Skeletal muscle tissue (tissue), 4 donors: ENCODE results near the gene RNF141. TPM values are rescaled to one million over a fixed set of nuclear protein-coding genes. Genes with fewer than 3 reads are reported as not detected.

ENCODE experiments used
- H3K27ac ChIP-seq: one replicate; pipeline ENCODE4 v1.7.0; 2013; ENCODE audit warnings: mild to moderate bottlenecking, low read depth, low read length, inconsistent platforms
- H3K27me3 ChIP-seq, 3 donors: one replicate each; pipeline ENCODE4 v1.7.0; 2013; ENCODE audit warnings: low read length in 3 of 3; ENCODE audit not compliant: control insufficient read depth in 3 of 3, insufficient read depth in 3 of 3
- H3K36me3 ChIP-seq, 3 donors: one replicate each; pipeline ENCODE4 v1.7.0; 2013; ENCODE audit warnings: low read length in 3 of 3; ENCODE audit not compliant: control insufficient read depth in 3 of 3, insufficient read depth in 3 of 3
- H3K4me1 ChIP-seq, 3 donors: one replicate each; pipeline ENCODE4 v1.7.0; 2013; ENCODE audit warnings: low read length in 3 of 3, mild to moderate bottlenecking in 3 of 3; ENCODE audit not compliant: control insufficient read depth in 3 of 3, insufficient read depth in 3 of 3
- H3K4me3 ChIP-seq, 3 donors: one replicate each; pipeline ENCODE4 v1.7.0; 2013; ENCODE audit warnings: low read length in 3 of 3
- H3K9ac ChIP-seq, 3 donors: one replicate each; pipeline ENCODE4 v1.7.0; 2013; ENCODE audit warnings: low read length in 3 of 3, mild to moderate bottlenecking in 3 of 3, moderate library complexity in 2 of 3, low read depth in 1 of 3
- H3K9me3 ChIP-seq, 3 donors: one replicate each; pipeline ENCODE4 v1.7.0; 2013; ENCODE audit warnings: low read length in 3 of 3; ENCODE audit not compliant: control insufficient read depth in 3 of 3
- total RNA-seq: library from RNA; depleted of rRNA; stranded (reverse); fragments of >200 nt; gene quantifications from one replicate; pipeline ENCODE4 v1.2.3, GENCODE V29; 2014
- donor health status: Osteomylitis.

The RNF141 gene
- total RNA-seq, 1 donor from 2014 or later, result 20.4 TPM

DNA sequence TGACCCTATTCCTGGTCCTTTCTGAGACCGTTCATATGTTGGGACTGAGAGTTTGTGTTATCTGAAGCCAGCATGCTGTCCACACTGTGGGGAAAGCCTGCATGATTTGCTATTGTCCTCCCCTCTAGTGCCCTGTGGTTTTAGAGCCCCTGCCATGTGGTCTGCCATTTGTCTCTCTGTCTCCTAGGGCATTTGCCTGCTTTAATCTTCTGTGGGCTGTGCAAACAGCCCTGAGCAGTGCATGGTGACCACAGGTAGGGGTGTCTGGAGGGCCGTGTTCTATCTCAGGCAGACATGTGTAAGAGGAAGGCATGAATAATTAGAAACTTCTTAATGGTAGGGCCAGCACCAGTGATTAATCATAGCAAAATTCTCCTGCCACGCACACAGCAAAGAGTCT, 62.9 kb downstream of the RNF141 start:
- no peak overlapping the region for H3K27ac ChIP-seq
- no peaks in the 10 kb centered on the region for H3K27me3 ChIP-seq
- peaks cover 0 to 33% (median 31%) of the 10 kb centered on the region in 3 donors for H3K4me1 ChIP-seq
- peaks cover 0 to 44% (median 19%) of the 10 kb centered on the region in 3 donors for H3K36me3 ChIP-seq
- H3K9ac ChIP-seq, result no peak overlapping the region
- no peaks in the 10 kb centered on the region for H3K9me3 ChIP-seq
- no peak overlapping the region for H3K4me3 ChIP-seq

DNA sequence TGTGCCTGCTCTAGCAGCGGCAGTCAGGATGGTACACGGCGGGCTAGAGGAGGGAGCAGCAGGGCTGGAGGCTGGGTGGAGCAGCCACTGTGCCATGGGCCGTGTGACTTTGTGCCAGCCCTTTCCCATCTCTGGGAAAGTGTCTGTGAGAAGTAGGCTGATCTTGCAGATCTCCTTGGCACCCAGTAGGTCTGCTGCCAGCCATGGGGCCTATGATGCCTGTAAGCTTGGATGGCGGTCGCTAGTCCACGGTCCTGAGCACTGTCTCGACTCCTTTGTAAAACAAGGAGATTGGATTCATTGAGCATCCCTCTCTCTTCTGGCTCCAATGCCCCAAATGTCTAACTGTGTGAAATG, 63.3 kb downstream of the RNF141 start:
- H3K27ac ChIP-seq, result no peak overlapping the region
- peaks cover 0 to 44% (median 15%) of the 10 kb centered on the region in 3 donors for H3K36me3 ChIP-seq
- no peak overlapping the region for H3K4me3 ChIP-seq
- no peaks in the 10 kb centered on the region for H3K27me3 ChIP-seq
- peaks cover 0 to 33% (median 31%) of the 10 kb centered on the region in 3 donors for H3K4me1 ChIP-seq
- no peaks in the 10 kb centered on the region for H3K9me3 ChIP-seq
- H3K9ac ChIP-seq, result no peak overlapping the region

DNA sequence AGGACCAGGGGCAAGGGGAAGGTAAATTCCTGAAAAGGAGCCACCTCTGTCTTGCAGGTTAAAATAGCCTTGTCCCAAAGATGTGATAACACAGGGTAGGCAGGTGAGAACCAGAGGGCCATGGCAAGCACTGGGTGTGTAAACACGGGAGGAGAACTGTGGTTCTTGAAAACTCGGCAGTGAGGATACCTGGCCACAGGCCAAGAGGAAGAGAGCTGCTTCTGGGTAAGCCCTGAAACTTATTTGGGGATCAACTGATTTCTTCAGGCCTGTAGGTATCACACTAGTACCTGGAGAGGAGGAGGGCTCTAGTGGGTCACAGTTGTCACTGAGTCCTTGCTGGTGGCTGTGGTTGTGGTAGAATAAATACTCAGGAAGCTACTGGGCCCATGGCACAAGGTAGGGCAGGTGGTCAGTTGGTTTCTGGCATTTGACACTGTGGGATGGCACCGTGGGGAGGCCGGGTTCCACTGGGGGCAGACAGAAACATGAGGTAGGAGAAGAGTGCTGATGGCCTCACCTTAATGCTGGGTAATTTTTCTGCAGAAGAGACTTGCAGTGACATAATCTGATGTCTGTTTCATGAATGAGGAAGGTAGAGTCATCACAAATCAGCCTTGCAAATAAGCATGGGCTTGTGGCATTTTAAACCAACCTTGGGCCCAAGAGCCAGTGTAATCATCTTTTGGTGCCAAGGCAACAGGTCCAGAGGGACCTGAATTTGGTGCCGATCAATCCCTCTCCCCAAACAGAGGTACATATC, 63.9 kb downstream of the RNF141 start:
- H3K27me3 ChIP-seq, result no peaks in the 10 kb centered on the region
- H3K36me3 ChIP-seq, result peaks cover 0 to 42% (median 14%) of the 10 kb centered on the region in 3 donors
- no peak overlapping the region for H3K9ac ChIP-seq
- H3K4me1 ChIP-seq, result peaks cover 0 to 33% (median 31%) of the 10 kb centered on the region in 3 donors
- H3K27ac ChIP-seq, result no peak overlapping the region
- no peak overlapping the region for H3K4me3 ChIP-seq
- H3K9me3 ChIP-seq, result no peaks in the 10 kb centered on the region

DNA sequence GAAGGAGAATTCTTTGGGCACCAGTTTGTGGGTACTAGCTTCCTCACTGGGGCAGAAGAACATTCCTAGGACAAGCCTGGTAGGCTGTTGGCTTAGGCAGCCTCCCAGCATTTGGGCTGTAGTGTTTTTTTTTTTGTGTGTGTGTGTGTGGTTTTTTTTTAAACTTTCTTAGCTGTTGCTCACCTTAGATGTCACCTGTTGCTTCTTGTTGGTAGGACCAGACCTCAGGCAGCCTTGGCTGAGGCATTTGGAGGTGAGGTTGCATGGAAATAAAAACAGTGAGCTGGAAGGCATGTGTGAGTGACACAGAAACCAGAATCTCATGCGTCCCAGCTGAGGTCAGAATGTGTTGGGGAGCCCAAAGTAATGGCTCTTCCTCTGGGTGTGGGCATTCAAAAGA, 64.6 kb downstream of the RNF141 start:
- H3K27ac ChIP-seq, result no peak overlapping the region
- no peaks in the 10 kb centered on the region for H3K27me3 ChIP-seq
- H3K36me3 ChIP-seq, result peaks cover 0 to 36% (median 11%) of the 10 kb centered on the region in 3 donors
- no peaks in the 10 kb centered on the region for H3K9me3 ChIP-seq
- no peak overlapping the region for H3K9ac ChIP-seq
- peaks cover 0 to 27% (median 26%) of the 10 kb centered on the region in 3 donors for H3K4me1 ChIP-seq
- no peak overlapping the region for H3K4me3 ChIP-seq

GRCh38 chr11:10474551-10474950, 66.4 kb downstream of the RNF141 start:
- peaks cover 0 to 30% (median 6%) of the 10 kb centered on the region in 3 donors for H3K36me3 ChIP-seq
- no peak overlapping the region for H3K27ac ChIP-seq

DNA sequence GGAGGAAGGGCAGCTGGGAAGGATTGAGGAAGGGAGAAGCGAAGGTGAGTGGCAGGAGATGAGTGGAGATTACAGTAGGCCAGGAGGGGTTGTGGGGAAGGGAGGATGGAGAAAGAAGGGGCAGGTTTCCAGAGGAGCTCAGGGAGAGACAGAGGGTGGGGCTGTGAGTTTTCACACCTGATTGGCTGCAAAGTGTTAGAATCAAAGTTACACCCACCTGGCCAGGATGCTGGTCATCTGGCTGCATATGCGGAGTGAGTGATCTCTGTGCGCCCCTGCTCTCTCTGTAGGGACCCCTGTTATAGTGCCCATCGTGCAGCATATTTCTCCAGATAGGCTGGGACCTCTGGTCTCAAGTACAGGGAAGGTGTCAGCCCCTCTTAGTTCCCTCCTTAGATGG, 67.6 kb downstream of the RNF141 start:
- Histone ChIP-seq H3K4me3 (no peak overlapping the region), H3K9me3 (no peaks in the 10 kb centered on the region), H3K4me1 (peaks cover 0 to 24% (median 17%) of the 10 kb centered on the region in 3 donors), H3K27me3 (no peaks in the 10 kb centered on the region), H3K36me3 (peaks cover 0 to 24% (median 4%) of the 10 kb centered on the region in 3 donors), H3K9ac (no peak overlapping the region), H3K27ac (no peak overlapping the region)

More at GRCh38 chr11:10474551-10474950, 66.4 kb downstream of the RNF141 start:
- no peaks in the 10 kb centered on the region for H3K9me3 ChIP-seq
- H3K27me3 ChIP-seq, result no peaks in the 10 kb centered on the region
- peaks cover 0 to 24% (median 22%) of the 10 kb centered on the region in 3 donors for H3K4me1 ChIP-seq
- no peak overlapping the region for H3K9ac ChIP-seq
- H3K4me3 ChIP-seq, result no peak overlapping the region

DNA sequence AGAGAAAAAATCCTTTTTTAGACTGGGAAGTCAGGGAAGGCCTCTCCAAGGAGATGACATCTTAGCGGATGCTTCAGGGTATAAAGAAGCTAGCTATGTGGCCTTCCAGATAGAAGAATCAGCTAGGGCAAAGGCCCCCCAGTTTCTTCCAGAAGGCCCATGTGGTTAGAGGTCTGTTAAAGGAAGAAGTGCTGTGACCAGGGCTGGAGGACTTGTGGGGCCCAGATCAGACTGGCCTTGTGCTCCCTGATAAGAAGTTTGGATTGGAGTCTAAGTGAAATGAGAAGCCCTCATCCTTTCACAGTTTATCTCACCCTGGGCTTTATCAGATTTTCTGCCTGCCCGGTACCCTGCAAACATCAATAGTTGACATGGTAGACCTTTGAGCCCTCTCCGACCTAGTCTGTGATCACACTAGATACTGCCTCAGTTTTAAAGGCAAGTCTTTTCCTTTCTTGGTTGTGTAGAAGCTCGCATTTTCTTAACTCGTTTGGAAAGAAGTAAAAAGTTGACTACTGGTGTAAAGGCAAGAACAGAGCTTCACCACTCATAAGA, 78.2 kb downstream of the RNF141 start:
- peaks cover 22 to 42% (median 26%) of the 10 kb centered on the region in 3 donors for H3K36me3 ChIP-seq
- no peaks in the 10 kb centered on the region for H3K9me3 ChIP-seq
- H3K27ac ChIP-seq, result no peak overlapping the region
- H3K4me1 ChIP-seq, result peaks cover 0 to 14% (median 13%) of the 10 kb centered on the region in 3 donors
- H3K4me3 ChIP-seq, result no peak overlapping the region
- H3K9ac ChIP-seq, result no peak overlapping the region
- no peaks in the 10 kb centered on the region for H3K27me3 ChIP-seq

Other genes starting within 250 kb of the RNF141 start
- gene SBF2, start 247.0 kb downstream of the RNF141 start, total RNA-seq, result 34.4 TPM
- 28.2 TPM for gene ADM, start 236.1 kb downstream of the RNF141 start, total RNA-seq
- gene AMPD3, start 85.9 kb downstream of the RNF141 start, total RNA-seq, result 3.1 TPM
- gene LYVE1, start 27.5 kb upstream of the RNF141 start, total RNA-seq, result 49.6 TPM
- 2.6 TPM for gene IRAG1, start 152.6 kb upstream of the RNF141 start, total RNA-seq
- 22.4 TPM for gene CTR9, start 210.1 kb upstream of the RNF141 start, total RNA-seq